Upper lobe of left lung (tissue), 6 donors: ENCODE data around the gene SHISAL2B. TPM values are rescaled to one million over a fixed set of nuclear protein-coding genes. Genes with fewer than 3 reads are reported as not detected.
"Not testable (repeated sequence)": the region's sequence is repeated elsewhere in the genome, so short reads cannot be mapped to it uniquely, and the experiment has no call there.

Experiments
- ATAC-seq, 2 donors: fragments of 200-7000 bp; cut with Tn5 transposase; one replicate each; pipeline ENCODE4 v1.9.1; 2022; ENCODE audit warnings: mild to moderate bottlenecking in 2 of 2, moderate library complexity in 2 of 2; ENCODE audit not compliant: low FRiP score in 2 of 2
- DNase-seq, 2 donors: peaks; one replicate each; pipeline ENCODE4 v3.0.0-alpha.2; 2019 to 2020
- H3K27ac ChIP-seq, 4 donors: fragments of 200-600 bp; sonication (generic); one replicate each; pipeline ENCODE4 v1.5.1; 2016 to 2019
- H3K27me3 ChIP-seq, 4 donors: fragments of 200-600 bp; sonication (generic); one replicate each; pipeline ENCODE4 v1.5.1; 2017 to 2019
- H3K36me3 ChIP-seq, 4 donors: fragments of 200-600 bp; sonication (generic); one replicate each; pipeline ENCODE4 v1.5.1; 2016 to 2019
- H3K4me1 ChIP-seq, 4 donors: fragments of 200-600 bp; sonication (generic); one replicate each; pipeline ENCODE4 v1.5.1; 2018 to 2019
- H3K4me3 ChIP-seq, 4 donors: fragments of 200-600 bp; sonication (generic); one replicate each; pipeline ENCODE4 v1.5.1; 2017 to 2019; ENCODE audit warnings: mild to moderate bottlenecking in 2 of 4, moderate library complexity in 1 of 4
- H3K9me3 ChIP-seq, 4 donors: fragments of 200-600 bp; sonication (generic); one replicate each; pipeline ENCODE4 v1.5.1; 2018 to 2019
- CTCF ChIP-seq, 6 experiments: fragments of 450-650 bp in 4 of 6; fragments of 200-600 bp in 2 of 6; sonication (generic) in 2 of 6; IDR thresholded peaks; one replicate each; pipeline ENCODE4 v1.5.1; 2016 to 2019; ENCODE audit warnings: antibody characterized with exemption in 6 of 6
- EP300 ChIP-seq, 4 donors: sonication (generic); formaldehyde crosslinking; IDR thresholded peaks; one replicate each; pipeline ENCODE4 v1.5.1; 2017; ENCODE audit warnings: antibody characterized with exemption in 4 of 4, control low read depth in 2 of 4
- POLR2A ChIP-seq, 4 donors: fragments of 450-650 bp; IDR thresholded peaks; one replicate each; pipeline ENCODE4 v1.5.1; 2016 to 2017; ENCODE audit warnings: antibody characterized with exemption in 4 of 4, mild to moderate bottlenecking in 2 of 4
- POLR2AphosphoS5 ChIP-seq, 2 donors: sonication (generic); formaldehyde crosslinking; IDR thresholded peaks; one replicate each; pipeline ENCODE4 v1.5.1; 2017; ENCODE audit warnings: antibody characterized with exemption in 2 of 2
- WGBS, 2 donors: methylation state at CpG; one replicate each; pipeline ENCODE4 v1.1.5; 2017 to 2018; 5-methylcytosine and 5-hydroxymethylcytosine counted together
- total RNA-seq, 6 donors: library from RNA; depleted of rRNA in 4 of 6; stranded (reverse); fragments of >200 nt in 4 of 6; gene quantifications; one replicate each; pipeline versions ENCODE4 v1.1.0 to v1.2.1, GENCODE V29; 2016 to 2021
- donor health status: DM: no; HTN: no; CAD: no; lungs with moderate emphysema.
- donor health status: DM: no; HTN: yes; CAD: no; lungs with severe emphysema.

The SHISAL2B gene
- total RNA-seq, 6 donors from 2014 or later, result not detected

GRCh38 chr5:64707191-64707590, 16.9 kb downstream of the SHISAL2B start:
- H3K27me3 ChIP-seq, result no peaks in the 10 kb centered on the region
- 72 to 79% methylated on average over 2 of the region's 2 CpGs for WGBS, 2 donors
- H3K9me3 ChIP-seq, result no peaks in the 10 kb centered on the region

DNA sequence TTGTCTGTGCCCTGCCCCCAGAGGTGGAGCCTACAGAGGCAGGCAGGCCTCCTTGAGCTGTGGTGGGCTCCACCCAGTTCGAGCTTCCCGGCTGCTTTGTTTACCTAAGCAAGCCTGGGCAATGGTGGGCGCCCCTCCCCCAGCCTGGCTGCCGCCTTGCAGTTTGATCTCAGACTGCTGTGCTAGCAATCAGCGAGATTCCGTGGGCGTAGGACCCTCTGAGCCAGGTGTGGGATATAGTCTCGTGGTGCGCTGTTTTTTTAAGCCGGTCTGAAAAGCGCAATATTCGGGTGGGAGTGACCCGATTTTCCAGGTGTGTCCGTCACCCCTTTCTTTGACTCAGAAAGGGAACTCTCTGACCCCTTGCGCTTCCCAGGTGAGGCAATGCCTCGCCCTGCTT, 24.2 kb downstream of the SHISAL2B start:
- not testable (repeated sequence) for H3K27me3 ChIP-seq, H3K9me3 ChIP-seq, ATAC-seq, H3K4me1 ChIP-seq, DNase-seq, H3K27ac ChIP-seq, H3K4me3 ChIP-seq, H3K36me3 ChIP-seq
- 75 to 86% methylated on average over 6 to 13 of the region's 16 CpGs for WGBS, 2 donors

More at GRCh38 chr5:64707191-64707590, 16.9 kb downstream of the SHISAL2B start:
- Histone ChIP-seq H3K36me3 (no peaks in the 10 kb centered on the region), H3K27ac (no peak overlapping the region), H3K4me3 (no peak overlapping the region), H3K4me1 (no peaks in the 10 kb centered on the region)
- no peak for DNase-seq
- TF ChIP-seq POLR2AphosphoS5 (IDR thresholded peaks at IDR 0.05) (no peak), CTCF (IDR thresholded peaks at IDR 0.05) (no peak), POLR2A (IDR thresholded peaks at IDR 0.05) (no peak), EP300 (IDR thresholded peaks at IDR 0.05) (no peak)
- no peak for ATAC-seq

DNA sequence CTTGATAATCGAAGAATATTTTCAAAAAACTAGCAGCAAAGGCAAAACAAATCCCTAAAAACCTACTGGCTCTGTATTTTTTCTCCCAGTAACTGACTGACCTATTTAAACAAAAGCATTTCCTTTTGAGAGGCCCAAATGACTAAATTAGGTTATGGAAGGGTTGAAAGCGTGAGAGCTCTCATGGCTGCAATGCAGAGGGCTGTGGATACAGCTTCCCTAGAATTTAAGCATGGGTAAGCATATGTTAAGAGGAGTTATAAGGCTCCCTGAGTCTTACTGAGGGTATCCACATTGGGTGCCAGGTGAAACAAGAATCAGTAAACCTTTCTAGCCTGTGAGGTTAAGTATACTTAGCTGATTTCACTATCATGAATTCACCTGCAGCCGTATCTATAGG, 32.3 kb downstream of the SHISAL2B start:
- H3K4me1 ChIP-seq, result no peaks in the 10 kb centered on the region
- H3K9me3 ChIP-seq, result no peaks in the 10 kb centered on the region
- ATAC-seq (no peak), DNase-seq (no peak)
- peaks cover 5 to 63% (median 14%) of the 10 kb centered on the region in 4 donors for H3K36me3 ChIP-seq
- TF ChIP-seq CTCF (IDR thresholded peaks at IDR 0.05) (no peak), EP300 (IDR thresholded peaks at IDR 0.05) (no peak), POLR2A (IDR thresholded peaks at IDR 0.05) (no peak), POLR2AphosphoS5 (IDR thresholded peaks at IDR 0.05) (no peak)
- no peak overlapping the region for H3K27ac ChIP-seq
- no peaks in the 10 kb centered on the region for H3K27me3 ChIP-seq
- WGBS, 2 donors, result 64 to 99% methylated on average over 3 of the region's 3 CpGs
- H3K4me3 ChIP-seq, result no peak overlapping the region

DNA sequence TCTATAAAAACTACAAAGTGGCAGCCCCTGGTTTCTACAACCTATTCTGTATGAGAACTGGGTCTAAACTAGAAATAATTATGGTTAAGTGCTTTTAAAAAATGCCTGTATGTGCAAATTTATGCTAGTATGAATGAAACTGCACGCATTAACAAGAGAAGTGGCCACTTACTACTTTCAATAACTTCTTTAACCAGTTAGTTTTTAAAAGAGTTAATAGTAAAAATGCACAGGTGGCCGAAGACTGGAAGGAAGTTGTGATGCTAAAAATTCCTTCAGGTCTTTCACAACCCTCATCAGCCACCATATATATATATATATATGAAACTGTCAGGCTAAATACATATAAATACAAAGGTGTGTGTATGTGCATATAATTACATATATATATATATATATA, 36.8 kb downstream of the SHISAL2B start:
- H3K27ac ChIP-seq, result no peak overlapping the region
- no peak overlapping the region for H3K4me3 ChIP-seq
- TF ChIP-seq EP300 (IDR thresholded peaks at IDR 0.05), result no peak
- no peak for TF ChIP-seq CTCF (IDR thresholded peaks at IDR 0.05)
- TF ChIP-seq POLR2A (IDR thresholded peaks at IDR 0.05), result no peak
- no peak for TF ChIP-seq POLR2AphosphoS5 (IDR thresholded peaks at IDR 0.05)
- H3K4me1 ChIP-seq, result no peaks in the 10 kb centered on the region
- H3K36me3 ChIP-seq, result peaks cover 5 to 57% (median 15%) of the 10 kb centered on the region in 4 donors
- no peaks in the 10 kb centered on the region for H3K27me3 ChIP-seq
- ATAC-seq, result no peak
- no peak for DNase-seq
- no peaks in the 10 kb centered on the region for H3K9me3 ChIP-seq
- WGBS, 2 donors, result 87 to 88% methylated on average over 2 of the region's 2 CpGs

GRCh38 chr5:64742411-64742810, 52.1 kb downstream of the SHISAL2B start:
- TF ChIP-seq CTCF (IDR thresholded peaks at IDR 0.05) (no peak), EP300 (IDR thresholded peaks at IDR 0.05) (no peak), POLR2A (IDR thresholded peaks at IDR 0.05) (no peak), POLR2AphosphoS5 (IDR thresholded peaks at IDR 0.05) (no peak)
- Histone ChIP-seq H3K4me3 (no peak overlapping the region), H3K9me3 (no peaks in the 10 kb centered on the region), H3K27ac (no peak overlapping the region), H3K4me1 (no peaks in the 10 kb centered on the region), H3K27me3 (no peaks in the 10 kb centered on the region), H3K36me3 (peaks cover 0 to 24% (median 2%) of the 10 kb centered on the region in 4 donors)
- ATAC-seq, result no peak
- DNase-seq, result no peak
- WGBS, 2 donors, result 95 to 100% methylated on average over 1 of the region's 1 CpG
